IMR-90 (cell line): Measurements from ENCODE around the gene ETFA.

Source experiments
- CHD1 ChIP-seq: IDR thresholded peaks from 2 replicates; pipeline ENCODE4 v1.6.1; 2012; ENCODE audit warnings: low read depth, low read length, improper control_type of control experiment
- FOS ChIP-seq: fragments of 150-350 bp; IDR thresholded peaks from 2 replicates; pipeline ENCODE4 v1.6.1; 2016; ENCODE audit warnings: low read depth, low read length
- POLR2A ChIP-seq: IDR thresholded peaks from 2 replicates; pipeline ENCODE4 v1.6.1; 2012; ENCODE audit warnings: mild to moderate bottlenecking, low read depth, low read length
- SMC3 ChIP-seq: fragments of 150-350 bp; IDR thresholded peaks from 2 replicates; pipeline ENCODE4 v1.6.1; 2016; ENCODE audit warnings: low read depth, mild to moderate bottlenecking, antibody characterized with exemption, low read length, moderate library complexity
- TF ChIP-seq, protein P1 (sequence below): conservative IDR thresholded peaks from 2 replicates; pipeline ENCODE4 v1.5.1; 2012; ENCODE audit warnings: mild to moderate bottlenecking, low read depth, low read length, improper control_type of control experiment

DNA sequence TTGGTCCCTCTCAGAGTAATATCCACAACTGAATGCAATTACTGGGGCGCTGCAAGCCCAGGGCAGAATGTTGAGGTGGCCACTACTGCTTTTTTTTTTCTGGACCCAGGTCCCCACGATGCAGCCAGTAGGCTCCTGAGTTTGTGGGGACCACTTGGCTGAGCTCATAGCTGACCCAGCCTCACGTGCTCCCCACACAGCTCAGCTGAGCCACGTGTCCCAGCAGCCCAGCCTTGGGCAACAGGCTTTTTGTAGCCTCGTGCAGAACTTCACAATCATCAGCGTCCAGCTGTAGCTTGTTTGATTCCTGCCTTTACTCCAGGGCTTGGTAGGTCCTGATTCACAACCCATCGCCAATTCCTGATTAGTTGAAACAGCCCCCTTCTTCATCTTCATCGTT is 117.3 kb downstream of the ETFA start:
- TF ChIP-seq SMC3 (no peak), FOS (no peak), POLR2A (no peak), CHD1 (no peak)
- TF ChIP-seq, protein P1, sequence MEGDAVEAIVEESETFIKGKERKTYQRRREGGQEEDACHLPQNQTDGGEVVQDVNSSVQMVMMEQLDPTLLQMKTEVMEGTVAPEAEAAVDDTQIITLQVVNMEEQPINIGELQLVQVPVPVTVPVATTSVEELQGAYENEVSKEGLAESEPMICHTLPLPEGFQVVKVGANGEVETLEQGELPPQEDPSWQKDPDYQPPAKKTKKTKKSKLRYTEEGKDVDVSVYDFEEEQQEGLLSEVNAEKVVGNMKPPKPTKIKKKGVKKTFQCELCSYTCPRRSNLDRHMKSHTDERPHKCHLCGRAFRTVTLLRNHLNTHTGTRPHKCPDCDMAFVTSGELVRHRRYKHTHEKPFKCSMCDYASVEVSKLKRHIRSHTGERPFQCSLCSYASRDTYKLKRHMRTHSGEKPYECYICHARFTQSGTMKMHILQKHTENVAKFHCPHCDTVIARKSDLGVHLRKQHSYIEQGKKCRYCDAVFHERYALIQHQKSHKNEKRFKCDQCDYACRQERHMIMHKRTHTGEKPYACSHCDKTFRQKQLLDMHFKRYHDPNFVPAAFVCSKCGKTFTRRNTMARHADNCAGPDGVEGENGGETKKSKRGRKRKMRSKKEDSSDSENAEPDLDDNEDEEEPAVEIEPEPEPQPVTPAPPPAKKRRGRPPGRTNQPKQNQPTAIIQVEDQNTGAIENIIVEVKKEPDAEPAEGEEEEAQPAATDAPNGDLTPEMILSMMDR, result no peak
